ENCODE measurements around the gene SORCS2.

SORCS2 gene

GRCh38 chr4:7393601-7394575 lies 201.6 kb downstream of the SORCS2 start:
- in situ Hi-C loops (cut with HindIII; ENCODE audit: low pct_ligation_motif_present, low sequenced_read_pairs): no loop called here

GRCh38 chr4:7394681-7395451 lies 202.5 kb downstream of the SORCS2 start:
- H3K27ac ChIP-seq: no peak overlapping the region
- TF ChIP-seq CTCF (IDR thresholded peaks at IDR 0.05; ENCODE audit: low read depth, low read length, missing control alignments): no peak
- in situ Hi-C loops (cut with HindIII; ENCODE audit: low pct_ligation_motif_present, low sequenced_read_pairs): no loop called here
- H3K27me3 ChIP-seq (replicated peaks): peaks cover 27% of the 10 kb centered on the region
- H3K4me3 ChIP-seq (ENCODE audit: low read depth, low read length): no peak overlapping the region
- no peaks in the 10 kb centered on the region for H3K36me3 ChIP-seq (replicated peaks)
- DNase-seq: no peak

More at GRCh38 chr4:7393601-7394575, 201.6 kb downstream of the SORCS2 start:
- TF ChIP-seq CTCF (IDR thresholded peaks at IDR 0.05; ENCODE audit: low read depth, low read length, missing control alignments): no peak
- peaks cover 27% of the 10 kb centered on the region for H3K27me3 ChIP-seq (replicated peaks)
- no peaks in the 10 kb centered on the region for H3K36me3 ChIP-seq (replicated peaks)
- DNase-seq: no peak
- H3K4me3 ChIP-seq (ENCODE audit: low read depth, low read length): no peak overlapping the region
- no peak overlapping the region for H3K27ac ChIP-seq

GRCh38 chr4:7395645-7396044 lies 203.3 kb downstream of the SORCS2 start:
- TF ChIP-seq CTCF (IDR thresholded peaks at IDR 0.05; ENCODE audit: low read depth, low read length, missing control alignments): no peak
- Histone ChIP-seq H3K27me3 (replicated peaks) (peaks cover 27% of the 10 kb centered on the region), H3K4me3 (ENCODE audit: low read depth, low read length) (no peak overlapping the region), H3K27ac (no peak overlapping the region), H3K36me3 (replicated peaks) (no peaks in the 10 kb centered on the region)
- DNase-seq: no peak
- in situ Hi-C loops (cut with HindIII; ENCODE audit: low pct_ligation_motif_present, low sequenced_read_pairs): no loop called here

- no peak for DNase-seq
- no peak overlapping the region for H3K4me3 ChIP-seq (ENCODE audit: low read depth, low read length)
- H3K27ac ChIP-seq: no peak overlapping the region
- TF ChIP-seq CTCF (IDR thresholded peaks at IDR 0.05; ENCODE audit: low read depth, low read length, missing control alignments): no peak
- no peaks in the 10 kb centered on the region for H3K36me3 ChIP-seq (replicated peaks)
- in situ Hi-C loops (cut with HindIII; ENCODE audit: low pct_ligation_motif_present, low sequenced_read_pairs): no loop called here
- peaks cover 27% of the 10 kb centered on the region for H3K27me3 ChIP-seq (replicated peaks)
Measured at GRCh38 chr4:7396186-7396910, 204.0 kb downstream of the SORCS2 start.

GRCh38 chr4:7397206-7398103 lies 205.1 kb downstream of the SORCS2 start:
- in situ Hi-C loops (cut with HindIII; ENCODE audit: low pct_ligation_motif_present, low sequenced_read_pairs): no loop called here
- H3K27me3 ChIP-seq (replicated peaks): peaks cover 27% of the 10 kb centered on the region
- H3K36me3 ChIP-seq (replicated peaks): no peaks in the 10 kb centered on the region
- no peak overlapping the region for H3K4me3 ChIP-seq (ENCODE audit: low read depth, low read length)
- H3K27ac ChIP-seq: no peak overlapping the region
- DNase-seq: no peak
- no peak for TF ChIP-seq CTCF (IDR thresholded peaks at IDR 0.05; ENCODE audit: low read depth, low read length, missing control alignments)

Data from brain microvascular endothelial cell (primary cell).